SK-N-SH treated with all-trans-retinoic acid at 6 μM for 48 hours (cell line): ENCODE results near the gene HLF.

Experiments
- ATAC-seq: fragments of 200-7000 bp; cut with Tn5 transposase; 3 replicates; pipeline ENCODE4 v1.9.1; 2020; ENCODE audit warnings: mild to moderate bottlenecking, moderate library complexity
- ARNTL ChIP-seq: fragments of 450-650 bp; formaldehyde crosslinking; IDR thresholded peaks from 2 replicates; pipeline ENCODE4 v1.5.0; 2020; ENCODE audit warnings: low read depth, mild to moderate bottlenecking, moderate library complexity, borderline replicate concordance
- BACH2 ChIP-seq: fragments of 250-450 bp; sonication (Bioruptor Pico); IDR thresholded peaks from 2 replicates; pipeline ENCODE4 v1.9.0; 2021; ENCODE audit warnings: mild to moderate bottlenecking, borderline replicate concordance
- CREB5 ChIP-seq: fragments of 250-450 bp; sonication (Bioruptor Pico); IDR thresholded peaks from 2 replicates; pipeline ENCODE4 v1.5.1; 2020; ENCODE audit warnings: low read depth, mild to moderate bottlenecking, moderate library complexity
- CSRNP3 ChIP-seq: fragments of 250-450 bp; sonication (Bioruptor Pico); IDR thresholded peaks from 2 replicates; pipeline ENCODE4 v1.5.1; 2021; ENCODE audit warnings: mild to moderate bottlenecking, moderate library complexity
- GLIS3 ChIP-seq: fragments of 250-450 bp; sonication (Bioruptor Pico); IDR thresholded peaks from 2 replicates; pipeline ENCODE4 v1.5.0; 2020; ENCODE audit warnings: mild to moderate bottlenecking, moderate library complexity
- ISL1 ChIP-seq: fragments of 250-450 bp; sonication (Bioruptor Pico); IDR thresholded peaks from 2 replicates; pipeline ENCODE4 v2.1.2; 2022; ENCODE audit warnings: mild to moderate bottlenecking, moderate library complexity
- PATZ1 ChIP-seq: fragments of 250-450 bp; sonication (Bioruptor Pico); IDR thresholded peaks from 2 replicates; pipeline ENCODE4 v1.8.0; 2020; ENCODE audit warnings: mild to moderate bottlenecking, moderate library complexity, borderline replicate concordance
- POU6F1 ChIP-seq: fragments of 250-450 bp; sonication (Bioruptor Pico); IDR thresholded peaks from 2 replicates; pipeline ENCODE4 v1.8.0; 2021; ENCODE audit warnings: low read depth, mild to moderate bottlenecking, moderate library complexity, borderline replicate concordance
- RARB ChIP-seq: fragments of 250-450 bp; sonication (Bioruptor Pico); IDR thresholded peaks from 2 replicates; pipeline ENCODE4 v1.8.0; 2021; ENCODE audit warnings: mild to moderate bottlenecking, moderate library complexity
- TSHZ2 ChIP-seq: fragments of 250-450 bp; sonication (Bioruptor Pico); IDR thresholded peaks from 2 replicates; pipeline ENCODE4 v1.5.0; 2020; ENCODE audit warnings: mild to moderate bottlenecking, moderate library complexity
- ZC3H10 ChIP-seq: fragments of 250-450 bp; sonication (Bioruptor Pico); IDR thresholded peaks from 2 replicates; pipeline ENCODE4 v1.5.1; 2021; ENCODE audit warnings: mild to moderate bottlenecking, moderate library complexity
- ZFP3 ChIP-seq: fragments of 250-450 bp; sonication (Bioruptor Pico); IDR thresholded peaks from 2 replicates; pipeline ENCODE4 v1.5.0; 2020; ENCODE audit warnings: mild to moderate bottlenecking, moderate library complexity
- ZFP30 ChIP-seq: fragments of 450-650 bp; formaldehyde crosslinking; IDR thresholded peaks from 2 replicates; pipeline ENCODE4 v1.5.0; 2022; ENCODE audit warnings: mild to moderate bottlenecking, moderate library complexity
- ZNF565 ChIP-seq: fragments of 450-650 bp; formaldehyde crosslinking; conservative IDR thresholded peaks from 2 replicates; pipeline ENCODE4 v1.5.0; 2020; ENCODE audit warnings: low read depth, mild to moderate bottlenecking, moderate library complexity
- ZNF70 ChIP-seq: fragments of 450-650 bp; formaldehyde crosslinking; IDR thresholded peaks from 2 replicates; pipeline ENCODE4 v1.5.0; 2020; ENCODE audit warnings: mild to moderate bottlenecking, moderate library complexity

The HLF gene

GRCh38 chr17:55317284-55317683 is 52.5 kb downstream of the HLF start:
- no peak for TF ChIP-seq PATZ1 (CRISPR knock-in tag)
- no peak for TF ChIP-seq ISL1 (CRISPR knock-in tag)
- TF ChIP-seq ZFP30 (CRISPR knock-in tag): no peak
- no peak for TF ChIP-seq CREB5 (CRISPR knock-in tag)
- TF ChIP-seq ZFP3 (CRISPR knock-in tag): no peak
- no peak for TF ChIP-seq GLIS3 (CRISPR knock-in tag)
- no peak for TF ChIP-seq ARNTL (CRISPR knock-in tag)
- TF ChIP-seq POU6F1 (CRISPR knock-in tag): no peak
- no peak for TF ChIP-seq ZC3H10 (CRISPR knock-in tag)
- no peak for TF ChIP-seq TSHZ2 (CRISPR knock-in tag)
- TF ChIP-seq ZNF70 (CRISPR knock-in tag): no peak
- TF ChIP-seq ZNF565: no peak
- no peak for ATAC-seq

GRCh38 chr17:55318081-55318480 is 53.3 kb downstream of the HLF start:
- no peak for TF ChIP-seq CSRNP3
- no peak for TF ChIP-seq BACH2 (CRISPR knock-in tag)
- no peak for TF ChIP-seq ARNTL (CRISPR knock-in tag)
- no peak for TF ChIP-seq CREB5 (CRISPR knock-in tag)
- TF ChIP-seq RARB (CRISPR knock-in tag): no peak
- no peak for TF ChIP-seq TSHZ2 (CRISPR knock-in tag)
- no peak for ATAC-seq
